Measurements from ENCODE around the gene NOL12.

Gene NOL12

DNA sequence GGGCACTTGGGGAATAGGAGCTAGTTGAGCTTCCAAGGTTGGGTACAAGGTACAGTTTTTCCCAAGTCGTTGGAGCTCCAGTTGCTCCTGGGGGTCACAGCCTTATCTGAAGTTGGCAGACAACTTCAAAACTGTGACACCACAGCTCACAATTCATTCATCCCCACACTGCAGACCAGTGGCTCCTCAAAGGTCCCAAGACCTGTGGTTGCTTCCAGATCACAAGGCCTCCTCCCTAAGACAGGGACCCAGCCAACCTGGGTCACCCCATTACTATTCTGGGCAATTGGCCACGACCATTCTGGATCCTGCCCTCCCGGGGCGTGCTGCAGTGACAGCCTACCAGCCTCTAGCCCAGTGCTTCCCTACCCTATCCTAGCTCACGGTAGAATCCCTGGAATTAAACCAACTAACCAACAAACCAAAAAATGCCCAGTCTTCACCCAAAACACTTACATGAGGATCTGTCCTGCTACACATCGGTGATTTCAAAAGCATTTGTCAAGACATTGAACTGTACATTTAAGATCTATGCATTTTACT lies 28.5 kb upstream of the NOL12 start:
- Histone ChIP-seq H3K9ac (ENCODE audit: low read length) (peak overlapping the region; percentile 39; the same call in 1 of the 2 replicates), H3K9me2 (replicated peaks; ENCODE audit: insufficient read depth, low read length) (no peaks in the 10 kb centered on the region), H3K79me2 (ENCODE audit: low read length) (peaks cover 35% of the 10 kb centered on the region), H4K20me1 (ENCODE audit: insufficient read depth, low read length) (peaks cover 5% of the 10 kb centered on the region; the same call in 1 of the 2 replicates), H3K27me3 (replicated peaks; ENCODE audit: insufficient read depth, low read length) (no peaks in the 10 kb centered on the region), H2AFZ (ENCODE audit: low read length) (peak overlapping the region; percentile 81), H3F3A (ENCODE audit: insufficient read depth, low read length) (0 out of 2 replicates have a peak, but pooled peaks cover 7% of the 10 kb centered on the region), H3K36me3 (replicated peaks; ENCODE audit: insufficient read depth, low read length) (no peaks in the 10 kb centered on the region), H3K27ac (ENCODE audit: low read length) (peak overlapping the region; percentile 19; the same call in 1 of the 2 replicates), H3K4me2 (ENCODE audit: low read depth, low read length) (peak overlapping the region; percentile 78), H3K4me1 (ENCODE audit: low read length) (peaks cover 15% of the 10 kb centered on the region), H3K9me3 (replicated peaks; ENCODE audit: insufficient read depth, low read length) (no peaks in the 10 kb centered on the region), H3K4me3 (ENCODE audit: low read length) (peak overlapping the region; percentile 64)
- no peak for DNase-seq
- TF ChIP-seq EZH2 (optimal IDR thresholded peaks at IDR 0.05; ENCODE audit: low read depth, low read length) (no peak), EZH2phosphoT487 (IDR thresholded peaks at IDR 0.05; ENCODE audit: low read length) (no peak)
- TF ChIP-seq, protein P1, sequence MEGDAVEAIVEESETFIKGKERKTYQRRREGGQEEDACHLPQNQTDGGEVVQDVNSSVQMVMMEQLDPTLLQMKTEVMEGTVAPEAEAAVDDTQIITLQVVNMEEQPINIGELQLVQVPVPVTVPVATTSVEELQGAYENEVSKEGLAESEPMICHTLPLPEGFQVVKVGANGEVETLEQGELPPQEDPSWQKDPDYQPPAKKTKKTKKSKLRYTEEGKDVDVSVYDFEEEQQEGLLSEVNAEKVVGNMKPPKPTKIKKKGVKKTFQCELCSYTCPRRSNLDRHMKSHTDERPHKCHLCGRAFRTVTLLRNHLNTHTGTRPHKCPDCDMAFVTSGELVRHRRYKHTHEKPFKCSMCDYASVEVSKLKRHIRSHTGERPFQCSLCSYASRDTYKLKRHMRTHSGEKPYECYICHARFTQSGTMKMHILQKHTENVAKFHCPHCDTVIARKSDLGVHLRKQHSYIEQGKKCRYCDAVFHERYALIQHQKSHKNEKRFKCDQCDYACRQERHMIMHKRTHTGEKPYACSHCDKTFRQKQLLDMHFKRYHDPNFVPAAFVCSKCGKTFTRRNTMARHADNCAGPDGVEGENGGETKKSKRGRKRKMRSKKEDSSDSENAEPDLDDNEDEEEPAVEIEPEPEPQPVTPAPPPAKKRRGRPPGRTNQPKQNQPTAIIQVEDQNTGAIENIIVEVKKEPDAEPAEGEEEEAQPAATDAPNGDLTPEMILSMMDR (IDR thresholded peaks at IDR 0.05; ENCODE audit: low read length): no peak

DNA sequence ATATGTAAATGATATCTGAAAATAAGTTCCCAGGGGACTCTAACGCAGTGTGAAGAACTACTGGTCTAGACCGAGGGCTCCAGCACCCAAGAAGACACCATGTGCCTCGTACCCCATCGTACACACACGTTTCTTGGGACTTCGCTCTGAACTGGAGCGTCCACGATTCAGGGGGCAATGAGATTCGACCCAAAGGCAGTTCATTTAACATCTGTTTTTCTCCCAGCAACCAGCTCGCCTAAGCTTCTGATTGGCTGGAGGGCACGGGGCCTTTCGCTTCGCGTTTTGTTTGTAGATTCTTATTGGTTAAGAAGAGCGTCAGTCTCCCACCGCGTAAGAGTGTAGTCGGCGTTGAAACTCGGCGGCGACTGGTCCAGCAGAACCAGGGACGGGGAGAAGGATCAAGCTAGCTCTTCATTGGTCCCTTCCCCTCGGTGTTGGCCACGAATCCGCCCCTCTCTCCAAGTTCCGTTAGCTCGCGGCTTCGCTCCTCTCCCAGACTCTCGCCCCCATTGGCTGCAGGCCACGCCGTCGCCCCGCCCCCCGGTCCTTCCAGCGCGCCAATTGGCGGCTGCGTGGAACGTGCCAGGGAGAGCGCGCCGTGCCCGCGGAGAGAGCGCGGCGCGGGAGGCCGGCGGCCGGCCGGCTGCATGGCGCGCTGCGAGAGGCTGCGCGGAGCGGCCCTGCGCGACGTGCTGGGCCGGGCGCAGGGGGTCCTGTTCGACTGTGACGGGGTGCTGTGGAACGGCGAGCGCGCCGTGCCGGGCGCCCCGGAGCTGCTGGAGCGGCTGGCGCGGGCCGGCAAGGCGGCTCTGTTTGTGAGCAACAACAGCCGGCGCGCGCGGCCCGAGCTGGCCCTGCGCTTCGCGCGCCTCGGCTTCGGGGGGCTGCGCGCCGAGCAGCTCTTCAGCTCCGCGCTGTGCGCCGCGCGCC lies 27.7 kb upstream of the NOL12 start, which contains the start of gene PDXP:
Gene PDXP, plus strand, starts transcription at position 591 of the 933 bp plus-strand sequence. Its CDS starts 60 bp downstream, at position 651.
- H3K4me2 ChIP-seq (ENCODE audit: low read depth, low read length): peak within 1 kb of the TSS; percentile 95
- H3K27ac ChIP-seq (ENCODE audit: low read length): peak within 1 kb of the TSS; percentile 19; the same call in 1 of the 2 replicates
- peak within 1 kb of the TSS; percentile 81 for H2AFZ ChIP-seq (ENCODE audit: low read length)
- H3K9me2 ChIP-seq (replicated peaks; ENCODE audit: insufficient read depth, low read length): no peaks in the 10 kb centered on the region
- H4K20me1 ChIP-seq (ENCODE audit: insufficient read depth, low read length): peaks cover 5% of the 10 kb centered on the region; the same call in 1 of the 2 replicates
- no peaks in the 10 kb centered on the region for H3K27me3 ChIP-seq (replicated peaks; ENCODE audit: insufficient read depth, low read length)
- TF ChIP-seq EZH2 (optimal IDR thresholded peaks at IDR 0.05; ENCODE audit: low read depth, low read length) (no peak), EZH2phosphoT487 (IDR thresholded peaks at IDR 0.05; ENCODE audit: low read length) (no peak)
- TF ChIP-seq, protein P1 (IDR thresholded peaks at IDR 0.05; ENCODE audit: low read length): no peak
- H3K4me1 ChIP-seq (ENCODE audit: low read length): peaks cover 15% of the 10 kb centered on the region
- no peaks in the 10 kb centered on the region for H3K9me3 ChIP-seq (replicated peaks; ENCODE audit: insufficient read depth, low read length)
- DNase-seq: peak; percentile 100
- peak within 1 kb of the TSS; percentile 63; the same call in 1 of the 2 replicates for H3K9ac ChIP-seq (ENCODE audit: low read length)
- H3K4me3 ChIP-seq (ENCODE audit: low read length): peak within 1 kb of the TSS; percentile 79
- H3K79me2 ChIP-seq (ENCODE audit: low read length): peaks cover 38% of the 10 kb centered on the region
- H3K36me3 ChIP-seq (replicated peaks; ENCODE audit: insufficient read depth, low read length): no peaks in the 10 kb centered on the region
- H3F3A ChIP-seq (ENCODE audit: insufficient read depth, low read length): 0 out of 2 replicates have a peak, but pooled peaks cover 7% of the 10 kb centered on the region

DNA sequence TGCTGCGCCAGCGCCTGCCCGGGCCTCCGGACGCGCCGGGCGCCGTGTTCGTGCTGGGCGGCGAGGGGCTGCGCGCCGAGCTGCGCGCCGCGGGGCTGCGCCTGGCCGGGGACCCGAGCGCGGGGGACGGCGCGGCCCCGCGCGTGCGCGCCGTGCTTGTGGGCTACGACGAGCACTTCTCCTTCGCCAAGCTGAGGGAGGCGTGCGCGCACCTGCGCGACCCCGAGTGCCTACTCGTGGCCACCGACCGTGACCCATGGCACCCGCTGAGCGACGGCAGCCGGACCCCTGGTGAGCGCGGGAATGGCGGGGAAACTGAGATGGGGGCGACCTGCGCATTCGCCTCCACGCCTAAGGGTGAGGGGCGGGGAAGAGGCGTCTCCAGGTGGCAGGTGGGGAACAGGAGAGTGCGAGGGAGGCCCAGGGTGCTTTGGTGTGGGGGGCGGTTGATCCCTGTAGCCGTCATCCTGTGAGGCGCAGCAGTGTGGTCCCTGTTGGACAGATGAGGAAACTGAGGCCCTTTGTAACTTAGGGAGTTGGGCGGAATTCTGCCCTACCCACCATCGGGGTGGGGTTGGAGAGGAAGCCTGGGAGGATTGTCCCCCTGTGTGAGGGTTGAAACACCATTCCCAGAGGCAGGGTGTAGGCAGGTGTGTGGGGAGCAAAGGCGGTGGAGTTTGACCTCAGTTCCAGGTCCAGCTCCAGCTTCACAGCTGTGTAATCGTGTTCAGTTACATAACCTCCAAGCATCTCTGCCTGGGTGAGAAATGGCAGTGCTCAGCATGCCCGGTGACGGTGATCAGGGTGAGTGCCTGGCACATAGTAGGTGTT lies 26.9 kb upstream of the NOL12 start:
- peak overlapping the region; percentile 63; the same call in 1 of the 2 replicates for H3K9ac ChIP-seq (ENCODE audit: low read length)
- peaks cover 42% of the 10 kb centered on the region for H3K79me2 ChIP-seq (ENCODE audit: low read length)
- H2AFZ ChIP-seq (ENCODE audit: low read length): peak overlapping the region; percentile 45; the same call in 1 of the 2 replicates
- H3F3A ChIP-seq (ENCODE audit: insufficient read depth, low read length): 0 out of 2 replicates have a peak, but pooled peaks cover 7% of the 10 kb centered on the region
- DNase-seq: peak; percentile 33
- H3K4me2 ChIP-seq (ENCODE audit: low read depth, low read length): peak overlapping the region; percentile 95
- H3K4me1 ChIP-seq (ENCODE audit: low read length): peaks cover 15% of the 10 kb centered on the region
- peak overlapping the region; percentile 79 for H3K4me3 ChIP-seq (ENCODE audit: low read length)
- H3K9me3 ChIP-seq (replicated peaks; ENCODE audit: insufficient read depth, low read length): no peaks in the 10 kb centered on the region
- no peak overlapping the region for H3K27ac ChIP-seq (ENCODE audit: low read length)
- TF ChIP-seq EZH2phosphoT487 (IDR thresholded peaks at IDR 0.05; ENCODE audit: low read length) (no peak), EZH2 (optimal IDR thresholded peaks at IDR 0.05; ENCODE audit: low read depth, low read length) (no peak)
- TF ChIP-seq, protein P1 (IDR thresholded peaks at IDR 0.05; ENCODE audit: low read length): no peak
- H4K20me1 ChIP-seq (ENCODE audit: insufficient read depth, low read length): peaks cover 5% of the 10 kb centered on the region; the same call in 1 of the 2 replicates
- H3K36me3 ChIP-seq (replicated peaks; ENCODE audit: insufficient read depth, low read length): no peaks in the 10 kb centered on the region
- no peaks in the 10 kb centered on the region for H3K27me3 ChIP-seq (replicated peaks; ENCODE audit: insufficient read depth, low read length)
- no peaks in the 10 kb centered on the region for H3K9me2 ChIP-seq (replicated peaks; ENCODE audit: insufficient read depth, low read length)

Measured in MM.1S (cell line).